Activated CD4-positive, alpha-beta memory T cell treated with anti-CD3 and anti-CD28 coated beads, Interleukin-2, amount 10 ng/mL, durations not matched to agents 7 days and 5 days (primary cell): ENCODE results near the gene FAM20C. TPM values are rescaled to one million over a fixed set of nuclear protein-coding genes. Genes with fewer than 3 reads are reported as not detected.

ENCODE experiments used
- CTCF ChIA-PET: fragments of 350-600 bp; sonication (Branson Sonifier 250); formaldehyde crosslinking; loops from one replicate; lab custom pipeline; 2021; ENCODE audit warnings: antibody characterized with exemption, inconsistent platforms; lab: Charles Lee
- POLR2A ChIA-PET: fragments of 350-600 bp; sonication (Branson Sonifier 250); formaldehyde crosslinking; loops from one replicate; lab custom pipeline; 2021; ENCODE audit warnings: antibody characterized with exemption; lab: Charles Lee
- DNase-seq: peaks from one replicate; pipeline ENCODE4 v3.0.0-alpha.2; 2020
- H3K27ac Mint-ChIP-seq: one replicate; pipeline ENCODE4 v1.8.0; 2021; ENCODE audit warnings: mild to moderate bottlenecking, mixed read lengths
- H3K27me3 Mint-ChIP-seq: one replicate; pipeline ENCODE4 v1.8.0; 2021; ENCODE audit warnings: mixed read lengths
- H3K36me3 Mint-ChIP-seq: one replicate; pipeline ENCODE4 v1.8.0; 2021; ENCODE audit warnings: low read depth, mixed read lengths
- H3K4me1 Mint-ChIP-seq: one replicate; pipeline ENCODE4 v1.8.0; 2021; ENCODE audit warnings: mixed read lengths
- H3K4me3 Mint-ChIP-seq: one replicate; pipeline ENCODE4 v1.8.0; 2021; ENCODE audit warnings: mild to moderate bottlenecking, mixed read lengths
- H3K9me3 Mint-ChIP-seq: one replicate; pipeline ENCODE4 v1.8.0; 2021; ENCODE audit warnings: mixed read lengths
- total RNA-seq, 2 experiments: library from RNA; stranded (reverse); gene quantifications; one replicate each; pipeline ENCODE4 v1.2.3, GENCODE V29; 2021

FAM20C gene
- total RNA-seq, 2 experiments from 2014 or later, result 0.13 TPM; not detected in 1

DNA sequence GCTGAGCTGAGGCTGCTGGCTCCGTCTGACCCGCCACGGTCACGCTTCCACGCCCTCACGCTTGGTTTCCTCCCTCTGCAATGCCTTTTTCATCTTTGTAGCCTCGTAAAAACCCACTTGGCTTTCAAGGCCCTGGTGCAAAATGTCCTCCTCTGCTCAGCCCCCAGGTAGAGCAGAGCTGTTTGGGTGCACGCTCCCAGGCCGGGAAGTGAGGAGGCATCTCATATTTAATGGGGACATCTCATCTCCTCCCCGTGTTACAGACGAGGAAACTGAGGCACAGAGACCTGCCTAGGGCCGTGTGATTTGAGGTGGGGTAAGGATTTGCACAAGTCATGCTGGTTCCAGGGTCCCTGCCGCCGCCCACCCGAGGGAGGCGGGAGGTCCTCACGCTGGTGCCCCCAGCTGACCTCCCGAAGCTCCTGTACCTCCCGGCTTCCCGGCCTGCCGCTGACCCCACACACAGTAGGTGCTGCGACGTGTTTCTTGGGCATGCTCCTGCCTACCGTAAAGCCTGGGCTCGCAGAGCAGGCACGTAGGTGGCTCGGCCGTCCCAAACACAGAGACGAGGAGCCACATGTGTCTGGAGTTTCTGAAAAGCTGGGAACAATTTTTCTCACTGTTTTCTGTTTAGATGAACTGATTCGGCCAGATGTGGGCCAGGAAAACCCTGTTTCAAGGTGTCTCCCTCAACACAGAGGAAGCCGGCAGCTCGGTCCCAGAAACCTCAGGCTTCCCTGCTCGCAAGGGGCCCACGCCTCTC, 109.1 kb downstream of the FAM20C start:
- no peak overlapping the region for H3K27ac Mint-ChIP-seq
- no peaks in the 10 kb centered on the region for H3K27me3 Mint-ChIP-seq
- H3K4me1 Mint-ChIP-seq, result no peaks in the 10 kb centered on the region
- H3K4me3 Mint-ChIP-seq, result no peak overlapping the region
- no peak for DNase-seq
- H3K9me3 Mint-ChIP-seq, result peaks cover 7% of the 10 kb centered on the region
- H3K36me3 Mint-ChIP-seq, result no peaks in the 10 kb centered on the region
- ChIA-PET POLR2A (no interaction called here), CTCF (no interaction called here)

DNA sequence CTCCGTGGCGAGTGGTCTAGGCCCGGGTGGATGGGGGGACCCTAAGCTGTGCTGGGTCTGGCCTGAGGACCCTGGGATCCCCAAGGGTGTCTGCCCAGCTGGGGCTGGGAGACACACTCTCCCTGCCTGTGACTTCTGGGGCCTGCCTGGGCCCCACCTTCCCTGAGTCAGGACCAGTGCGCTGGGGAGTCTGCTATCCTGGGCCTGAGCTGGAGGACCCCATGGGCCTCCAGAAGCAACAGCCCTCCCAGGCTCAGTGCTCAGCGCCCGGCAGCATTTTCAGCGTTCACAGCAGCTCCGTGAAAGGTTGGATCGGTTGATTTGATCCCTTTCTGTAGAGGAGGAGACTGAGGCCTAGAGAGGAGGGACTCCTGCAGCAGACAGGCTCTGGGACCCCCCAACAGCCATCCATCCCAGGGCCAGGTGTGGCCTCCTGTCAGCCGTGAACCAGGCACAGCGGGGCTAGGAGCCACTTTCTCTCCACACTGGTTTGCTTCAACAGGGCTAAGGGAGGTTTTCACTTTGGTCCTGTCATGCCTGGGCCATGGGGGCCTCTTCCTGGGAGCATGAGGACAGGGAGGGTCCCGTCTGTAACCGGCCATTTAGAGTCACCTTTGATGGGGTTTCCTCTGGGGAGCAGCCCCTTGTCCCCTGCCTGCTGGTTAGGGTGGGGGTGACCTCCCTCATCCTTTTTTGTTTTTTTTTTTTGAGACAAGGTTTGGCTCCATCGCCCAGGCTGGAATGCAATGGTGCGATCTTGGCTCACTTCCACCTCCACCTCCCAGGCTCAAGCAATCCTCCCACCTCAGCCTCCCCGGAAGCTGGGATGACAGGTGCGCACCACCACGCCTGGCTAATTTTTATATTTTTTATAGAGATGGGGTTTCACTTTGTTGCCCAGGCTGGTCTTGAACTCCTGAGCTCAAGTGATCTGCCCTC, 110.0 kb downstream of the FAM20C start:
- no peaks in the 10 kb centered on the region for H3K4me1 Mint-ChIP-seq
- ChIA-PET POLR2A (no interaction called here), CTCF (no interaction called here)
- H3K27ac Mint-ChIP-seq, result no peak overlapping the region
- H3K27me3 Mint-ChIP-seq, result no peaks in the 10 kb centered on the region
- DNase-seq, result no peak
- H3K36me3 Mint-ChIP-seq, result no peaks in the 10 kb centered on the region
- peaks cover 7% of the 10 kb centered on the region for H3K9me3 Mint-ChIP-seq
- no peak overlapping the region for H3K4me3 Mint-ChIP-seq

DNA sequence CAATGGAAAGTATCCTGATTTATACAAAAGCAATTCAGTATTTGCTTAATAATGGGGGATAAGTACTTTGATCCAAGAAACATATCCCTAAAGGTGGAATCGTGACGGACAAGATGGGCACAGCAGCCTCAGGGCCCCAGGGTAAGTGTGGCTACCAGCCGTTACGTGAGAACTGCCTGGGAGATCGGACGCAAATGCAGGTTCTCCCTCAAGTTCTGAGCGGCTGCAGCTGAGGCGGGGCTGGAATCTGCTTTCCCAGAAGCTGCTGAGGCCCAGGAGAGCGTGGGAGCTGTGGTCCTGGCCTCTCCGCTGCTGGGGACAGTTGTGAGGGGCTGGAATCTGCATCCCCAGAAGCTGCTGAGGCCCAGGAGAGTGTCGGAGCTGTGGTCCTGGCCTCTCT, 111.1 kb downstream of the FAM20C start:
- H3K36me3 Mint-ChIP-seq, result no peaks in the 10 kb centered on the region

DNA sequence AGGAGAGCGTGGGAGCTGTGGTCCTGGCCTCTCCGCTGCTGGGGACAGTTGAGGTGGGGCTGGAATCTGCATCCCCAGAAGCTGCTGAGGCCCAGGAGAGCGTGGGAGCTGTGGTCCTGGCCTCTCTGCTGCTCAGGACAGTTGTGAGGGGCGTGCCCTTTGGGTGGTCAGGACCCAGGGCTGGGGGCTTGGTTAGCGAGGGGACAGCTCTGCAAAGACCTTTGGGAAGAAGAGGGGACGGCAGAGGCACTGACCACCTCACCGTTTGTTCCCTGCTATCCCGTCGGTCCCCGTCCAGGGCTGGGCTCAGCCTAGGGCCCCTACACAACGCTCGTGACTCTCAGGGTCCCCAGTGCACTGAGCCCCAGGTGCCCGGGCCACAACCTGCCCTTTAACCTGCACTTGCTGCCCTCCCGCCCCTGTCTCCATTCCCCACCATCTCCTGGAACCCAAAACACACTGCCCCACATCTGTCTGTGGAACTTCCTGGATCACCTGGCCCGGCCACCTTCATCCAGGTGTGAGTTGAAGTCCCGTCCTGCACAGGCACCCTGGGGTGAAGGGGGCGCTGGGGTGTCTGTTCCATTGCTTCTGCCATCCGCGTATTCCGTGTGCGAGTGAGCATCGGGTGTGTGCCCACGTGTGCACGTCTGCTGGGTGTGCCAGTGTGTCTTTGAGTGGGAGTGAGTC, 111.7 kb downstream of the FAM20C start:
- CTCF ChIA-PET, result no interaction called here
- no peak for DNase-seq

More for the DNA sequence above, 111.1 kb downstream of the FAM20C start:
- no peak for DNase-seq
- ChIA-PET POLR2A (no interaction called here), CTCF (no interaction called here)
- H3K4me3 Mint-ChIP-seq, result no peak overlapping the region
- peaks cover 7% of the 10 kb centered on the region for H3K9me3 Mint-ChIP-seq
- no peaks in the 10 kb centered on the region for H3K27me3 Mint-ChIP-seq
- H3K4me1 Mint-ChIP-seq, result no peaks in the 10 kb centered on the region
- no peak overlapping the region for H3K27ac Mint-ChIP-seq

DNA sequence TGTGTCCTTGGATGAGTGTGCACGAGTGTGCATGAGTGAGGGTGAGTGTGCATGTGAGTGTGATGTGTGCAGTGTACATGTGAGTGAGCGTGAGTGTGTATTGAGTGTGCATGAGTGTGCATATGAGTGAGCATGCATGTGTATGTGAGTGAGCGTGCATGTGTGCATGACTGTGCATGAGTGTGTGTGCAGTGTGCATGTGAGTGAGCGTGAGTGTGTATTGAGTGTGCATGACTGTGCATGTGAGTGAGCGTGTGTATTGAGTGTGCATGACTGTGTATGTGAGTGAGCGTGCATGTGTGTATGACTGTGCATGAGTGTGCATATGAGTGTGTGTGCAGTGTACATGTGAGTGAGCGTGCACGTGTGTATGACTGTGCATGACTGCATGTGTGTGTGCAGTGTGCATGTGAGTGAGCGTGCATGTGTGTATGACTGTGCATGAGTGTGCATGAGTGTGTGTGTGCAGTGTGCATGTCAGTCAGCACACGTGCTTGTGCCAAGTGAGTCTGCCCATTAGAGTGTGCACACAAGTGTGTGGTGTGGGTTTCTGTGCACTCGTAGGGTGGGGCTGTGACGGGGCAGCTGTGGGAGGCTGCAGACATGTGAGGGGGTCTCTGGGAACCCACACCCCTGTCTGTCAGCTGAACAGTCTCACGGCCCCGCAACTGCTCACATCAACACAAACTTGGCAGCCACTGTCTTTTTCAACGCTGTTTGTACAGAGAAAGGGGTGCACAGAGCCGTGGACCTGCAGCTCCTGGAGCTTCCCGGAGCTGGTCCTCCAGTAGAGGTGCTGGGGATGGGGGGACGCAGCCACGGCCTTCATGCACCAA, 112.4 kb downstream of the FAM20C start:
- Mint-ChIP-seq H3K4me1 (no peaks in the 10 kb centered on the region), H3K27me3 (peaks cover 3% of the 10 kb centered on the region), H3K9me3 (peaks cover 7% of the 10 kb centered on the region), H3K36me3 (no peaks in the 10 kb centered on the region), H3K4me3 (no peak overlapping the region), H3K27ac (no peak overlapping the region)
- POLR2A ChIA-PET, result no interaction called here
- DNase-seq, result no peak
- CTCF ChIA-PET, result no interaction called here

More for the DNA sequence above, 111.7 kb downstream of the FAM20C start:
- no peaks in the 10 kb centered on the region for H3K27me3 Mint-ChIP-seq
- no peak overlapping the region for H3K27ac Mint-ChIP-seq
- no peaks in the 10 kb centered on the region for H3K4me1 Mint-ChIP-seq
- H3K9me3 Mint-ChIP-seq, result peaks cover 7% of the 10 kb centered on the region
- H3K36me3 Mint-ChIP-seq, result no peaks in the 10 kb centered on the region
- H3K4me3 Mint-ChIP-seq, result no peak overlapping the region
- POLR2A ChIA-PET, result no interaction called here

DNA sequence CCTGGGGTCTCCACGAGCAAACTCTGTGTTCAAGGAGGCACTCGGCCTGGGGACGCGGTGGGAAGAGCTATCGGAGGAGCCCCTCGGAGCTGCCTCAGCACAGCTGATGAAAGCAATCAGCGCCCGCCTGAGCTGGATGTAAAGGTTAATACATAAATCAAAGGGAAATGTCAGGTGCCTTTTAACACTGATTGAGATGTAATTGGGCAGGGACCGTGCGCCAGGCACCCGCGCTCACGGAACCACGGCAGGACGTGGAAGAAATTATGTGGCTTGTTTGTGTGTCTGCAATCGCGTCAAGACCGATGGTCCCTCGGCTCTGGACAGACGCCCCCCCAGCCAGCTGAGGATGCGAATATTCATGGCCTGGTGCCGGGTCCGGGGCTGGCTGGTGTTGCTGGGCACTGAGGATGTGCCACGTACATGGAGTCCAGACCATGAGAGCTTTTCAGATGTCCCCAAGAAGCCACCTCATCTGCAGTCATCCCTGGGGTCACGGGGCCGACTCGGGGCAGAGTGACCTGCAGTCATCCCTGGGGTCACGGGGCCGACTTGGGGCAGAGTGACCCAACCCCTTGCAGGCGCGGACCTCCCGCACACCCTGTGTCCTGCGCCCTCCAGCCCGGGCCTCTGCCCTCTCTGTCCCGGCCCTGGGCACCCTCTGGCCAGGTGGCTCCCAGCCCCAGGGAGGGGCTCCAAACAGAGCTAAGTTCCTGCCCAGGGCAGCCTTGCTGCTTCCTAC, 113.2 kb downstream of the FAM20C start:
- peaks cover 3% of the 10 kb centered on the region for H3K27me3 Mint-ChIP-seq
- no peak overlapping the region for H3K4me3 Mint-ChIP-seq
- CTCF ChIA-PET, result no interaction called here
- POLR2A ChIA-PET, result interaction anchor here (1.1 kb wide), 1 partner anchor 10 kb away, joined by 3 read pairs; no protein-coding TSS in a partner anchor
- H3K4me1 Mint-ChIP-seq, result no peaks in the 10 kb centered on the region
- H3K36me3 Mint-ChIP-seq, result no peaks in the 10 kb centered on the region
- no peak for DNase-seq
- peaks cover 7% of the 10 kb centered on the region for H3K9me3 Mint-ChIP-seq
- no peak overlapping the region for H3K27ac Mint-ChIP-seq

DNA sequence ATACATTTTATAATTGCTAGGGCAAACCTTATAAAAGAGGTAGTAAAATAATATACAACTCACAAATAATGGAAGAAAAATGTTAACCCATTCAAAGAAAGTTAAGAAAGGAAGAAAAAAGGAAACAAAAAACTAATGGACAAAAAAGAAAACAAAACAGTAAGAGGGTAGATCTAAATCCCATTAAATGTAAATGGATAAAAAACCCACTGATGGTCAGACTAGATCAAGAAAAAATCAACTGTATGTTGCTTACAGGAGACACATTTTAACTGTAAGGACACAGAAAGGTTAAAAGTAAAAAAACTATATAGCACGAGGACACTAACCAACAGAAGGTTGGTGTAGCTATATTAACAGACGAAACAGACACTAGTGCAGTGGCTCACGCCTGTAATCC, 115.6 kb downstream of the FAM20C start:
- Mint-ChIP-seq H3K36me3 (no peaks in the 10 kb centered on the region), H3K9me3 (peaks cover 7% of the 10 kb centered on the region), H3K4me3 (no peak overlapping the region), H3K4me1 (no peaks in the 10 kb centered on the region), H3K27ac (no peak overlapping the region), H3K27me3 (peaks cover 14% of the 10 kb centered on the region)
- POLR2A ChIA-PET, result no interaction called here
- no peak for DNase-seq
- CTCF ChIA-PET, result no interaction called here

DNA sequence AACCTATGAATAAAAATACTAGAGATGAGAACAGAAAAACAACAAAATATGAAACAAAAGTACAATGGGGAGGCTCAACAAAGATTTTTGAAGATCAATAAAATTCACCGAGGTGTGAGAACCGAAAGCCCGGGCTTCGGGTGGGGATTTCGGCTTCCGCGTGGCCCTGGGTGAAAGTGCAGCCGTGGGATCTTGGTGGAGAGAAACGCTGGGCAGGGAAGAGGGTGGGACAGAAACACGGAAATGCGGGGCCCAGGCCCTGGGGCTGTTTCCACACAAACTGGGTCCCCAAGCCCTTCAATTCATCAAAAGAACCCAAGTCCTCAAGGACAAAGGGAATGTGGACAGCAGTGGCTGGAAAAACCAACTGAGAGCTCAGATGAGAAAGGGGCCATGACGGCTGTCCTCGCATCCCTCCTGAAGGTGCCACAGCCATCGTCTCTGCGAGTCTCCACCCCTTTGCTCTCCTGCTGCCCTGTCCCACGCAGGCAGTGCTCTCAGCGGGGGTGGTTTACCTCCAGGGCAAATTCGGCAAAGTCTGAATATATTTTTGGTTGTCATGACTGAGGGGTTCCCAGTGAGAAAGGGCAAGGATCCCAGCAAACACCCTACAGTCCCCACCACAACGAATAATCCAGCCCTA, 117.3 kb downstream of the FAM20C start:
- Mint-ChIP-seq H3K27ac (no peak overlapping the region), H3K4me3 (no peak overlapping the region), H3K4me1 (no peaks in the 10 kb centered on the region), H3K9me3 (peaks cover 2% of the 10 kb centered on the region), H3K27me3 (peaks cover 22% of the 10 kb centered on the region), H3K36me3 (no peaks in the 10 kb centered on the region)
- ChIA-PET POLR2A (no interaction called here), CTCF (no interaction called here)
- no peak for DNase-seq

Other genes with a start within 250 kb of the FAM20C start
- not detected for gene FOXL3, start 97.6 kb downstream of the FAM20C start, total RNA-seq